ENCODE measurements around the gene MUC4.
"Not testable (repeated sequence)": the region's sequence is repeated elsewhere in the genome, so short reads cannot be mapped to it uniquely, and the experiment has no call there.

MUC4 gene

GRCh38 chr3:195810455-195810845 is 1.3 kb downstream of the MUC4 start:
- no peak for DNase-seq (ENCODE audit: low spot score)

GRCh38 chr3:195809796-195810454 is 1.8 kb downstream of the MUC4 start:
- no peak for DNase-seq (ENCODE audit: low spot score)

GRCh38 chr3:195809291-195809785 is 2.4 kb downstream of the MUC4 start:
- DNase-seq (ENCODE audit: low spot score): no peak

- DNase-seq (ENCODE audit: low spot score): no peak
Measured at GRCh38 chr3:195808741-195809290, 2.9 kb downstream of the MUC4 start.

GRCh38 chr3:195807681-195808121 is 4.0 kb downstream of the MUC4 start:
- DNase-seq (ENCODE audit: low spot score): no peak

- no peak for DNase-seq (ENCODE audit: low spot score)
Measured at GRCh38 chr3:195806916-195807231, 4.9 kb downstream of the MUC4 start.

- DNase-seq (ENCODE audit: low spot score): no peak
Measured at GRCh38 chr3:195806211-195806915, 5.4 kb downstream of the MUC4 start.

GRCh38 chr3:195805588-195805987 is 6.1 kb downstream of the MUC4 start:
- not testable (repeated sequence) for DNase-seq (ENCODE audit: low spot score)

GRCh38 chr3:195805181-195805580 is 6.5 kb downstream of the MUC4 start:
- no peak for DNase-seq (ENCODE audit: low spot score)

GRCh38 chr3:195803289-195803908 is 8.3 kb downstream of the MUC4 start:
- no peak for DNase-seq (ENCODE audit: low spot score)

GRCh38 chr3:195802795-195803194 is 8.9 kb downstream of the MUC4 start:
- DNase-seq (ENCODE audit: low spot score): no peak

GRCh38 chr3:195802261-195802701 is 9.4 kb downstream of the MUC4 start:
- DNase-seq (ENCODE audit: low spot score): no peak

GRCh38 chr3:195801251-195802183 is 10.2 kb downstream of the MUC4 start:
- no peak for DNase-seq (ENCODE audit: low spot score)

GRCh38 chr3:195800240-195800639 is 11.5 kb downstream of the MUC4 start:
- DNase-seq (ENCODE audit: low spot score): no peak

GRCh38 chr3:195796795-195797194 is 14.9 kb downstream of the MUC4 start:
- DNase-seq (ENCODE audit: low spot score): no peak

- no peak for DNase-seq (ENCODE audit: low spot score)
Measured at GRCh38 chr3:195794708-195795107, 17.0 kb downstream of the MUC4 start.

GRCh38 chr3:195792621-195793020 is 19.1 kb downstream of the MUC4 start:
- not testable (repeated sequence) for DNase-seq (ENCODE audit: low spot score)

- no peak for DNase-seq (ENCODE audit: low spot score)
Measured at GRCh38 chr3:195790901-195791300, 20.8 kb downstream of the MUC4 start.

GRCh38 chr3:195788711-195789581 is 22.8 kb downstream of the MUC4 start:
- no peak for DNase-seq (ENCODE audit: low spot score)

GRCh38 chr3:195785781-195786405 is 25.8 kb downstream of the MUC4 start:
- DNase-seq (ENCODE audit: low spot score): not testable (repeated sequence)
